Activated naive CD8-positive, alpha-beta T cell treated with anti-CD3 and anti-CD28 coated beads, Interleukin-2, amount 50 U/mL, for 16 hours (primary cell): ENCODE measurements around the gene IL22RA1.

ENCODE experiments used
- DNase-seq: peaks from one replicate; pipeline ENCODE4 v3.0.0-alpha.2; 2020; ENCODE audit warnings: low read depth, low spot score

Gene IL22RA1

DNA sequence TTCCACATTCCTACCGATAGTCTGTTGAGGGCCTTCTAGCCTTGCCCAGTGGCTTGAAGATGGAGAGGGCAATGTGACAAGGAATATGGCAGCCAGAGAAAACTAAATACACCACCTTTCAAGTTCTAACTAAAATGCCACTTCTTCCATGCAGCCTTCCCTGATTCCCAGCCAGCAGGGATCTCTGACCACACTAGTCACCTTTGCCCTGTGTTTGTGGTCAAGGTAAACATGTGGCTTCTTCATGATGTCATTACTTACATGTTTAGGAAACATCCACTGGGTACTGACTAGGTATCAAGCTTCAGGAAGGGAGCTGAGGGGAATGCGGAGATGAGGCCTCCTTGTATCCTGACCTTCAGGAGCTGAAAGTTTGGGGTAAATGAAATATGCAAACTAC lies 22.6 kb upstream of the IL22RA1 start:
- DNase-seq: no peak

DNA sequence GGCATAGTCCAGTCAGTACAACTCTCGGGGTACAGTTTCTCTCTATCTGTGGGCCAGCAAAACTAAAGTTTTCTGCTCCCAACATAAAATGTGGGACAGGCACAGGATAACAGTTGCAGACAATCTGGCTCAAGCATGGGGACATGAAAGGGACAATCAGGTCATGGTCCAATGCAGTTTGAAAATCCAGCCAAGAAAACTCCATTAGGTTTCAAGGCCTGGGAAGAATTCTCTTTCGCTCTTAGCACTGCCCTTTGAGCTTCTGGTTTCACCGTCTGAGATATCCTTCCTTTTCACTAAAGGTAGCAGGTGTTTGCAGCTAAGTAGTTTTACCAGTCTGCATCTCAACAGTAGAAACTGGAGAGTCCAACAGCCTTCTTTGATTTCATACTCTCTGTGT lies 21.1 kb upstream of the IL22RA1 start:
- no peak for DNase-seq

DNA sequence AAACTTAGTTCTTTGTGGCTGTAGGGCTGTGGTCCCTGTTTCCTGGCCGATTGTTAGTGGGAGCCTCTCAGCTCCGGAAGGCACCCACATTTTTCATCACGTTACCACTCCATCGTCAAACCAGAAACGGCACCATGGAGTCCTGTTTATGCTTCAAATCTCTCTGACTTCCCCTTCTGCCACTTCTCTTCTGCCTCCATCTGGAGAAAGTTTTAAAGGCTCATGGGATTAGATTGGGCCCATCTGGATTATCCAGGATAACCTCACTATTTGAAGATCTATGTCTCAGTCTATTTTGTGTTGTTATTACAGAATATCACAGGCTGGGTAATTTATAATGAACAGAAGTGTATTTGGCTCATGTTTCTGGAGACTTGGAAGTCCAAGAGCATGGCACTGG lies 19.3 kb upstream of the IL22RA1 start:
- DNase-seq: no peak

DNA sequence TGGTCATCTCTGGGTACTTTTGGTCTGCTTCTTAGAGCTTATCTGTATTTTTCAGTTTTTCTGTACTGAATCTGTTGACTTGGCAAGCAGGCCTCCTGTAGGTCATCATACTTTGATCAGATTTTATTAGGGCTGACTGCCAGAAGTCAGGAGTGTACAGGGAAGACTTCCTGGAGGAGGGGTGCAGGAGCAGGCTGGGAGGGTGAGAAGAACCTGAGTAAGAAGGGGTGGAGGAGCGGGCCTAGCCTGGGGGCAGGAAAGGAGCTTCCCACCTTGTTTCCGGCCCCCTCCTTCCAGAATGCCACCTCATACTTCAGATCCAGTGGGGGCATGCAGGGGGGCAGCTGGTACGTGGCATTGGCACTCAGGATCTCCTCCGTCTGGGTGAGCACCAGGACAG lies 18.3 kb upstream of the IL22RA1 start:
- DNase-seq: no peak

DNA sequence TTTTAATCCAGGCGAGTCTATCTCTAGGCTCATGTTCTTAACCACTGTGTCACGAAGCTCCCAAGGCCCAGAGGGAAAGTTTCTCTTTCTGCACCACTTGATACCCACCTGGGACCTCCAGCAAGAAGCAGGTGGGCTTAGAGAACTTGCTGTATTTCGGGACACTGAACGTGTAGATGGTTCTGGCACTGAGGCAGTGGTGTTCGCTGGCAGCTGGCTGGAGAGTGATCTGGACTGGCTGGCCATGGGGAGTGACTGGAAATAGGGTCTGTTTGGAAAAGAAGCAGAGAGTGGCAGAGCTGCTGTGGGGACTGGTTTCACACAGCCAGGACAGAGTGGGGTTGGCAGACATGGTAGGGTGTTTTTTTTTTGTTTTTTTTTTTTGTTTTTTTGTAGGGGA lies 16.4 kb upstream of the IL22RA1 start:
- no peak for DNase-seq

DNA sequence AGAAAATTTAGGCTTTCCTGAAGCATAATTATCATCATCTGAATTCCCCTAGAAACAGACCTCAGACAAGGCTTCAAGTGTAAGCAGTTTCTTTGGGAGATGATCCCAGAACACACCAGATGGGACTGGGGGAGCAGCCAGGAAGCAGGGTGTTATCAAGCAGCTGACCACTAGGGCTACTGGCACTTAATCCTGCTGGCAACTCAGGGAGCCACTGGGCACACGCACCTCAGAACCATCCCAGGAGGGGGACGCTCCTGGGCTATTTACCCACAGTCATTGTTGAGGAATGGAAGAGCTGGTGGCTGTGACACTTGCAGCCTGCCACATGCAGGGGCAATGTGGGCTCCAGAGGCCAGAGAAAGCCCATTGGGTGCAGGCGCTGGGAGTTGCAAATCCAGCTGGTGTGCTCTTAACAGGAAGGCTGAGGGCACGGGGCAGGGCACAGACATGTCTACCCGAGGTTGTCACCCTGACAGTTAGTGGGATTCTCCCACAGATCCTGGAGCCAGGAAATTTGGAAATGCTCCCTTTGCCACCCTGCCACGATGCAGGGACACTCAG lies 15.1 kb upstream of the IL22RA1 start:
- no peak for DNase-seq

DNA sequence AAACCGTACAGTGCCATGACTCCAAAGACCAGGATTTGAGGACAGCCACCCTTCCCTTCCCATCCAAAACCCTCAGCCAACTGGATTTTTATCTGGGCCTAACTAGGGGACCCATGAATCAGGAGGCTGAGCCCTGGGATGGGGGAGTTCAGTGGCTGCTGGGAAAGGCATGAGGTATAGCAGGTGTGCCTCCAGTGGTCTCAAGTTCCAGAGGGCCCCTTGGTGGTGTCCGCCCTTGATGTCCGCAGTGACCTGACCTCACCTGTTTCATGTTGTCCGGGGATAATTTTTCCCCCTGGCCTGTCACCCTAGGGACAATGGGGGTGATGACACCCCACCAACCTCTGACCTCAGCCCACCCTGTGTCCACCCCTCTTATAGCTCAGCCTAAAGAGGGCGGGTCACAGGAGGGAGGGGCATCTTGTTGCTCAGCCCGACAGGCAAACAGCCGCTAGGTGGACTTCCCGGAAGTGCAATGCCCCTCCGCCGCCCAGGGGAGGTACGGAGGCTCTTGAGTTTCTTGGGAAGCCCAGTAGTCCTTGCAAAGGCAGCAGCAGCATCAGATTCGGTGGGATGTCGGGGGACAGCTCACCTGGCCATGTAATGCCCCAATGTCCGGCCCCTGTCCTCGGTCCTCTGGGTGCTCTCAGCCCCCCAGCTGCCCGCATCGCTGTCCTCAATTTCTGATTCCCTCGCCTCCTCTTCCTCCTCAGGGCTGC lies 13.8 kb upstream of the IL22RA1 start:
- no peak for DNase-seq

DNA sequence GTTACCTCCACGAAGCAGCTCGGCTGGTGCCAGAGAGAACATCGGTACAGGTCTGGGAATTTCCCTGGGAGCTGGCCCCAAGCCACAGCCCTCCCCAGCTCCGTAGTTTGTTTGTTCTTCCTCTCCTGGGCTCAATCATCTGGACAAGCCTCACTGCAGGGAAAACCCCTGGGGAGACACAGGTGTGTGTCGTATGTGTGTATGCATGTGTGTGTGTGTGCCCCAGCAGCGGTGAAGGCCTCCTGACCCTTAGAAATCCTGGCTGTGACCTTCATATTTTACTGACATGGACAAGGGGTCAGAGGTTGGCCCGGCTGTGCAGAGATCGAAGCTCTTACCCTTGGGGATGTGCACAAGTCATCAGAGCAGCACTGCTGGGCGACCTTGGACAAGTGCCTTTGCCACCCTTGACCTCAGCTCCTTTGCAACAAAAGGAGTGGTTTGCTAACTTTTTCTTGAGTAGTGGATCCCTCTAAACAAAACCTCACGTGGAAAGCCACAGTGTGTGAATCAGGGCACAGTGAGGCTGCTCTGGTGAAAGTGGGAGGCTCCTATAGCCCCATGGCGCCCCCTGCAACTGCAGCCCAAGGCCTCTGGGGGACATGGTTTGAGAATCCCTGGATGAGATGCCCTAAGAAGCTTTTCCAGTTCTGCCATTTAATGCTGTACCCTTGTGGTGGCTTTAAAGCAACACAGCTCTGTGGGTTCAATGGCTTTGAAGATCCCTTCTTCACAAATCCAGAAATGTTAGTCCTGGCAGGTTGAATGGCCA lies 12.3 kb upstream of the IL22RA1 start:
- no peak for DNase-seq

DNA sequence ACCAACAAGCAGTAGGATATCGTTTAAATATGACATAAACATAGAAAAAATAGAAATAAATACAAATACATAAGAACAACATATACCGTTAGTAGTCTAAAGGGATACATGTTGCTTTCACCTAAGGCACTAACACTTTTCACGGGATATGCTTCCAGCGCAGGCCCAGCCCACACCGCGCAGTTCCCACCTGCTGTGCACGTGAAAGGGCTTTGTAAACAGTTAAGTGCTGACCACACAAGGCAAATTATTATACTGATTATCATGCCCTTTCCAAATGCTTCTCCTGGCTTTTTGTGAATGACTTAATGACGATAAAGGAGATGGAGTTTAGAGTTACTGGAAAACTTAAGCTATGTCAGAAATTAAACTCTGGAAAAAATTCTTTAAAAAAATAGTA lies 11.3 kb upstream of the IL22RA1 start:
- DNase-seq: no peak

DNA sequence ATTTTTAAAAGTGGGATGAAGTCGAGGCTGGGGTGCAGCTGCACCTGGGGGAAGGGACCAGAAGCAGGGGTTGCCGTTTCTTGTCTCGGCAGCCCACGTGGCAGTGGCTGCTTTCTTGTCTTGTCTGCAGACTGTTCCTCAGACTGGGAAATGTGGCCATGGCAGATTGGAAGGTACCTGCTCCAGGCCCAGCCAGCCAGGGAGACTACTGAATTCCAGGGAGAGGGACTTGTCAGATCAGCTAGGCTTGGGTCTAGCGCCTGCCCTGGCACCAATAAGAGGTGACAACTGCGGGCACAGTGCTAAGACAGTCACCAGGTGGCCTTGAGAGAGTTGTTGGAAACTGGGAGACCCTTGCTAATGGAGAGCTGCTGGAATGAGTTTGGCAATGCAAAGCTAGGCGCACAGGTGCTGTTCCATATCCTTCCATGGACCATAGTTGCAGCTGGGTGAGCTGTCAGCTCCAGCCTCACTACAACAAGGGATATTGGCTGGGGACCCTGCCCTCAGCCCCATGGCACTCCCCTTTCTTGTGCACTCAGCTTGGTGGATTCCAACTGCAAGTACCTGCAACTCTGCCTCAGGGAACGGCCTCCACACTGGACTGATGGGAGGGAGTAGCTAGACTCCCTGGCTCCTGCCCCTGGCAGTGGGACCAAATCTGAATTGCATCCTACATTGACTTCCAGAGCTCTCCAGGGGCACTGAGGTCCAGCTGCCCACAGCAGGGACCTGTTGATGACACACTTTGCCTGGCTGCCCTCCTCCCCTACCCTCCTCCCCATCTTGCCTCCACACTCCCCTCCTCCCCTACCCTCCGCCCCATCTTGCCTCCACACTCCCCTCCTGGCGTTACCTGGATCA lies 9.9 kb upstream of the IL22RA1 start:
- DNase-seq: no peak

DNA sequence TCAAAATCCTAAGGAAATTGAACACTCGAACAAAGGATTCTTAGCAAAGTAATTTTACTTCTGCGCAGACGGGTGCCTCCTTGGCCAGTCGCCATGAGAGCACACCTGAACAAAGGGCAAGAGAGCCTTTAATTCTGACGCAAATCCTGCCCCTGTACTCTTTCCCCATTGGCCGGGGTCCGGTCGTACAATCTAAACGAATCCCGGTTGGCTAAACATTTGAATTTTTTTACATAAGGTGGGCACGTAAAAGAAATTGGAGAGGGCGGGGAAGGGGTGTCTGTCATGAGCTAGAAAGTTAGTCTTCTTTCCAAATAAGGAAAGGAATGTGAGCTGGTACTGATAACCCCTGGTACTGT lies 8.2 kb upstream of the IL22RA1 start:
- DNase-seq: no peak

DNA sequence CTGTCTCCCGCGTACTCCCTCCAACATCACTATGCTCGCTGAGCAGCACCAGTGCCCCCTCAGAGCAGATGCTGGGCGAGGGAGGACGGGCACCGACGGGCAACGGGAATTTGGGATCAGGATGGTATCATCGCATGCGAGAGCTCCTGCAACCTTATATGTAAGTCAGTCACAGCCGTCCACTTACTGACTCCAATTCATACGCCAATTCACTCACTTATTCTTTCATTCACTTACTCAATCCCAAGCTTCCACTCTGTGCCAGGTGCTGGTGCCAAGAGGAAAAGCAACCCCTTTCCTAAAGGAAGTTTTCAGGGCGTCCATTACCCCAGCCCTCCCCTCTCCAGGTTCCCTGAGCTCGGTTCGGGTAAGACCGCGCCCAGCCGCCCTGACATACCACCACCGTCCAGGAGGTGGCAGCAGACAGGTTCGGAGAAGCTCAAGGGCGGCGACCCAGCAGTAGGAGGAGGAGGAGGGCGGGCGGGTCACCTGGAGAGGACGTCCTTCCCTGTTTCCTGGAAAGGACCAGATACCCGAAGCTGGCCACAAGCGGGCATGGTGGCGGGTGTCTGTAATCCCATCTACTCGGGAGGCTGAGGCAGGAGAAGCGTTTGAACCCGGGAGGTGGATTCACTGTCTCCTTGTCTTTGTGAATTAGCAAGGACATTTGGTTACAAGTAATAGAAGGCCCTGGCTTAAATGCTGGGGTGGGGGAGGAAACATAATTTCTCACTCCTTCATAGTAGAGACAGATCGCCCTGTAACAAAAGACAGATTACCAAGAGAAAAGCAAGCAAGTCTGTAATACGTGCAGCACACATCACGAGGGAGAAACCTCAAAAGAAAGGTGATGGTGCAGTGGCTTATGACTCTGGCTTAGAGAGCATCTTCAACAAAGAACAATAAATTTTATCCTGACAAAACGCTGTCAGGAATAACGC lies 7.6 kb upstream of the IL22RA1 start:
- DNase-seq: peak; percentile 78

DNA sequence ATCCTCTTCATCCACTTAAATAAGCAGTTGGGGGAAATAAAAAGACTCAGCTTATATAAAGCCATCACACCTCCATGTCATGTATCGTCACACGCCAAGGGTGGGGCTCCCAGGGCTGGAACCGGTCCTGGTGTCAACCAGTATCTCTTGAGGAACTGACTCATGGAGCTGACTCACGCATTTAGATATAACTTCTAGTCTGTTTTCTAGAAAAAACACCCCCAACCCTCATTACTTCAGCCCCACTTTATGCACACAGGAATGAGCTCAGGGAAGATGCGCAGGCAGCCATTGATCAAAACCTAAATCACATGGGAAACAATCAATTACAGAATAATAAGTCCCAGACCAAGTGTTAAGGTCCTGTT lies 6.9 kb upstream of the IL22RA1 start:
- DNase-seq: peak; percentile 1

DNA sequence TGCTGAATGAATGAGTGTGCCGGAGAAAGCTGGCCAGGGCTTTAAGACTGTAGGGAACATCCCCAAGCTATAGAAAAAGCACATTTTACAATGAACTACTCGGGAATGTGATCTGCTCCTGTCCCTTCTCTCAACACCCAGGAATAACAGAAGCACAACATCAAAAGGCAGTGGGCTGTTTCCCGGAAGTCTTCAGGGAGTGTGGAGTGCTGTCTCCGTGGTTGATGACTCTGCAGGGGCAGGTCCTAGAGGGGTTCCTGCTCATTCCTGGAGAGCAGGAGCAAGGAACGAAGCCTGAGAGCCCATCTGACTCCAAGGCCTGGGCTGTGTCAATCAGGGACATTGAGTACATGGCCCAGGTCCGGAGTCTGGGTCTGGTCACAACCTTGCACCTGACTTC lies 4.9 kb upstream of the IL22RA1 start:
- DNase-seq: no peak

DNA sequence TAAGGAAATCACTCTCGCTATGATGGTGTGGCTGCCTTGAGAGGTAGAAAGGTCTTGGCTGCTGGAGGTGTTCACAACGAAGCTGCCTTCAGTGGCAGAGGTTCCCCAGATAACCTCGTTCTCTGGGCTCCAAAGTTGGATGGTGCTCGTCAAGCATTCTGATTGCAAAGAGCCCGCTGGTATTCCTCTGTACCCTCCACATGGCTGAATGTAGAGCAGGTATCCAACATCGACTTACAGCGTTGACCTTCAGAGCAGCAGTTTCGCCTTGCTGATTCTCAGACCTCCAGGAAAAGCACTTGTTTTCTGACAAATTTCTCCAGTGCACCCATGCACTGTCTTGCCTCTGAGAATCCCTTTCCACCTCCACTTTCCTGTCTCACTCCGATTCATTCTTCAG lies 4.3 kb upstream of the IL22RA1 start:
- DNase-seq: no peak

DNA sequence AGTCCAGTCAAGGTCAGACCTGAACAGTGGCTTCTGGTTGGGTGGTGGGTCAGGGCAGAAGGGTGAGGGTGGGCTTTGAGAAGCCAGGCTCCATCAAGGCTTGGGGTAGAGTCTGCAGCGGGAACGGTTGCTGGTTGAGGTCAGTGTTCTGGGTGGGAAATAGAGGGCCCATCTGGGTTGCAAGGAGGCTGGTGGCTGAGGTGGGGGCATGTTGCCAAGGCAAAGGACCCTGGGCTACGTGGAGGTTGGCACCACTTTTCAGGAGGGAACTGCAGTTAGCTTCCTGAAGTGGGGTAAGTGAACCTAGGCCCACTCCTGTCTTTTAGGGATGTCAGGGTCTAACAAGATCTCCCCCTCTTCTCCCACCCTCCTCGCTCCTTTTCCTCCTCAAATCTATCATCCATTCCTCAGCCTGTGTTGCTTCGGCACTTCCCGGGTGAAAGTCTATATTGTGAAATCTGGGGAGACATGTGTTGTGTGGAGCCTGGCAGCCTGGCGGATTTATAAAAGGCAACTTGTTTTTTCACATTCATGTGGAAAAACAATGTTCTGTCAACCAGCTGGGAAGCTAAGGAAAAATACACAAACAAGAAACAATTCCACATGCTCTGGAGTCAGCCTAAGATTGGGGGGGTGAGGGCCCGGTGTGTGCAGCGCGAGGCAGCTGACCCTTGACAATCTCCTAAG lies 1.5 kb downstream of the IL22RA1 start:
- DNase-seq: no peak

DNA sequence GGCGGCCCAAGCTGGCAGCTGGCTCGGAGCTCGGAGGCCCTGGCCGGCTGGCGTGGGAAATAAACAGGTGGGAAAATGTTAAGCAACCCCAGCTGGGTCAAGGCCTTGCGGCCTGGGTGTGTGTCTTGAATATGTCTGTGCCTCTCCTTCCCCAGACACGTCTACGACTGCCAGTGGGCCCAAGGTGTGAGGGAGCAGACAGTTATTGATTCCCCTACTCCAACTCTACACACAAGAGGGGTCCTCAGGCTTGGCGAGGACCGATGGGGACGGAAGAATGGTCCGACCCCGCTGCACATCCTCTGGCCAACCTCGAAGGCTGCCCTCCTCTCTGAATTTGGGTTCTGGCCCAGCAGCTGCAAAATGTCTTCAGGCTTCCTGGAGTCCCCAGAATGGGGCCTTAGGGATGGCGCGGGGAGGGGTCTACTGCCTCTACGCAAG lies 2.2 kb downstream of the IL22RA1 start:
- no peak for DNase-seq

DNA sequence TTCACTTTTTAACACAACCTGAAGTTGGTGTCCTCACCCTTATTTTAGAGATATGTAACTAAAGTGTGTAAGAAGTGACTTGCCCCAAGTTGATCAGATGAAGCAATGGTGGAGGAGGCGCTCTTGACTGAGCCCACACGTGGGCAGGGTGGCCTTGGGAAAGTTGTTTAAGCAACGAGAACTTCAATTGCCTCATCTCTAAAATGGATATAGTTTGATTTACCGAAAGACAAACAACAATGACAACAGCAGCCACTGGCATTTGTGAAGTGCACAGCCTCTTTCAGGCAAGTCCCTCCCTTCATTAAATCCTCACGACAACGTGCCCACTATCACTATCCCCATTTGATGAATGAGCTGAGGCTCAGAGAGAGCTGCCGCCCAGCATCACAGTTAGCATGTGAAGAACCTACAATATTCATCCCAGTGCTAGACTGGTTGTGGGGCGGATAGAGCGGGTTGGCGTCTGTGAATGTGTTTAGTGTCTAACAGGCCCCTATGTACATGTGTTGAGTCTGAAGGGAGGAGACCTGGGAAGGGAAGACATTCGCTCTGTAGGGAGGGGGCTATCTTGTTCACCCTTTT lies 3.0 kb downstream of the IL22RA1 start:
- no peak for DNase-seq

DNA sequence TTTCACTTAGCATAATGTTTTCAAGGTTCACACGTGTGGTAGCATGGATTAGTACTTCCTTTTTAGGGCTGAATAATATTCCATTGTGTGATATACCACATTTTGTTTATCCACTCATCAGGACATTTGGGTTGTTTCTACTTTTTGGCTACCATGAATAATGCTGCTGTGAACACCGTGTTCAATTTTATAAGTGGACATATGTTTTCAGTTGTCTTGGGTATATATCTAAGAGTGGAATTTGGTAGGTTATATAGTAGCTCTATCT lies 3.8 kb downstream of the IL22RA1 start:
- DNase-seq: no peak

DNA sequence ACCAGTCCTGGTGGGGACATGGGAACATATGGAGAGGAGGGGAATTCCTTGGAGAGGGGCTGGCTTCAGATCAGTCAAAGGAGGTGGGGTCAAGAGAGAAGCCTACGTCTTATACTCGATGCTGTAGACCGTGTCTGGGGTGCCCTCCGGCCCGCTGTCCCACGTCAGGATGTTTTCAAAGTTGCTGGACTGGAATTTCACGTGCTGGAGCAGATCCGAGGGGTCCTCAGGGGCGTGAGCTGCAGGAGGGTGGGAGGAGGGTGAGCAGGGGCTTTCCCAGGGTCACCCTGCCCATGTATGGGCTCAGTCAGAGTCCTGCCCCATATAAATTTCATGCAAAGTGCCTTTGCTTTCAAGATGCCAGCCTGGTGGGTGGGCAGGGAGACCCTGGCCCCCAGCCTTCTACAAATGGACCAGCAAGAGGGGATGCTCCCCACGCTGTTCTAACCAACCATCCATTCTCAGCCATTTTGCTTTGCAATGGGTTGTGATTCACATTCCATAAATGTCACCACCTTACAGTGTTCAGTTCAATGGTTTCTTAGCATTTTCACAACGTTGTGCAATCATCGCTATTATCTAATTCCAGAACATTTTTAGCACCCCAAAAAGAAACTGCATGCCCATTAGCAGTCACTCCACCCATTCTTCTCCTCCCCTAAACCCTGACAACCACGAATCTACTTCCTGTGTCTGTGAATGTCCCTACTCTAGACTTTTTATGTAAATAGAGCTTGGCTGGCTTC lies 4.3 kb downstream of the IL22RA1 start:
- DNase-seq: no peak
